Prostate gland (tissue), 2 donors: ENCODE results near the gene MMP12.

Experiments
- POLR2A ChIP-seq: fragments of 450-650 bp; IDR thresholded peaks from one replicate; pipeline ENCODE4 v1.6.1; 2016; ENCODE audit warnings: antibody characterized with exemption, mild to moderate bottlenecking
- TF ChIP-seq, protein P1 (sequence below), 4 experiments: fragments of 200-600 bp in 2 of 4; fragments of 450-650 bp in 2 of 4; sonication (generic) in 2 of 4; IDR thresholded peaks; 1 replicate in 3 of 4; 2 replicates in 1 of 4; pipeline ENCODE4 v1.5.1; 2016 to 2019; ENCODE audit warnings: antibody characterized with exemption in 4 of 4, mild to moderate bottlenecking in 2 of 4, moderate library complexity in 2 of 4

GRCh38 chr11:102912482-102912830, 37.7 kb upstream of the MMP12 start:
- TF ChIP-seq, protein P1, sequence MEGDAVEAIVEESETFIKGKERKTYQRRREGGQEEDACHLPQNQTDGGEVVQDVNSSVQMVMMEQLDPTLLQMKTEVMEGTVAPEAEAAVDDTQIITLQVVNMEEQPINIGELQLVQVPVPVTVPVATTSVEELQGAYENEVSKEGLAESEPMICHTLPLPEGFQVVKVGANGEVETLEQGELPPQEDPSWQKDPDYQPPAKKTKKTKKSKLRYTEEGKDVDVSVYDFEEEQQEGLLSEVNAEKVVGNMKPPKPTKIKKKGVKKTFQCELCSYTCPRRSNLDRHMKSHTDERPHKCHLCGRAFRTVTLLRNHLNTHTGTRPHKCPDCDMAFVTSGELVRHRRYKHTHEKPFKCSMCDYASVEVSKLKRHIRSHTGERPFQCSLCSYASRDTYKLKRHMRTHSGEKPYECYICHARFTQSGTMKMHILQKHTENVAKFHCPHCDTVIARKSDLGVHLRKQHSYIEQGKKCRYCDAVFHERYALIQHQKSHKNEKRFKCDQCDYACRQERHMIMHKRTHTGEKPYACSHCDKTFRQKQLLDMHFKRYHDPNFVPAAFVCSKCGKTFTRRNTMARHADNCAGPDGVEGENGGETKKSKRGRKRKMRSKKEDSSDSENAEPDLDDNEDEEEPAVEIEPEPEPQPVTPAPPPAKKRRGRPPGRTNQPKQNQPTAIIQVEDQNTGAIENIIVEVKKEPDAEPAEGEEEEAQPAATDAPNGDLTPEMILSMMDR (IDR thresholded peaks at IDR 0.05): no peak
- TF ChIP-seq POLR2A: no peak
